ENCODE results near the gene MARK3.

DNA sequence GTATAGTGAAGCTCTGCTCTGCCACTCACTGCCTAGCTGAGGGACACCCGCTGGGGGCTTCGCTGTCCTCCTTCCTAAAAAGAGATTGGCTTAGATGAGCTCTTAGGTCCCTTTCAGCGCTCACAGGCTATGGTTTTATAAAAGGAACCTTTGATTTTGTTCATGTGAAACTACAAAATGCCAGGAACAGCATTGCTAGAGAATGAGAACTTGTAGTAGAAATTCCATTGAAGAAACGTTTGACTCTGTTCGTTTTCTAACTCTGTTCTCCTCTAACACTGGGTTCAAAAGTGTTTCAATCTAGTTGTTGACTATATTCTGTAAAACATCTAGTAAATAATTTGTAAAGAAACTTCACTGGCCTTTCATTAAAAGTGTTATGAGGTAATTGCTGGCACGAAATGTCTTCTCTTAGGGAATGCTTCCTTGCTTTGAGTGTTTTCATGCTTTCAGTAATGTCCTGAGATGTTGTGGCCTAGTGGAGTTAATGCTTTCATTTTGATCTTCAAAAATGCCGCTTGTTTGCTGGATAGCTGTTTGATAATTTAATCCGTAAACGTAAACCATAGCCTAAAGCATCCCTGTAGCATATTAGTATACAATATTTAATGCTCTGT is 1.6 kb downstream of the MARK3 start:
- TF ChIP-seq, protein P1, sequence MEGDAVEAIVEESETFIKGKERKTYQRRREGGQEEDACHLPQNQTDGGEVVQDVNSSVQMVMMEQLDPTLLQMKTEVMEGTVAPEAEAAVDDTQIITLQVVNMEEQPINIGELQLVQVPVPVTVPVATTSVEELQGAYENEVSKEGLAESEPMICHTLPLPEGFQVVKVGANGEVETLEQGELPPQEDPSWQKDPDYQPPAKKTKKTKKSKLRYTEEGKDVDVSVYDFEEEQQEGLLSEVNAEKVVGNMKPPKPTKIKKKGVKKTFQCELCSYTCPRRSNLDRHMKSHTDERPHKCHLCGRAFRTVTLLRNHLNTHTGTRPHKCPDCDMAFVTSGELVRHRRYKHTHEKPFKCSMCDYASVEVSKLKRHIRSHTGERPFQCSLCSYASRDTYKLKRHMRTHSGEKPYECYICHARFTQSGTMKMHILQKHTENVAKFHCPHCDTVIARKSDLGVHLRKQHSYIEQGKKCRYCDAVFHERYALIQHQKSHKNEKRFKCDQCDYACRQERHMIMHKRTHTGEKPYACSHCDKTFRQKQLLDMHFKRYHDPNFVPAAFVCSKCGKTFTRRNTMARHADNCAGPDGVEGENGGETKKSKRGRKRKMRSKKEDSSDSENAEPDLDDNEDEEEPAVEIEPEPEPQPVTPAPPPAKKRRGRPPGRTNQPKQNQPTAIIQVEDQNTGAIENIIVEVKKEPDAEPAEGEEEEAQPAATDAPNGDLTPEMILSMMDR (IDR thresholded peaks at IDR 0.05): no peak
- TF ChIP-seq POLR2A (IDR thresholded peaks at IDR 0.05): no peak
